Measurements from ENCODE around the gene ACBD6. TPM values are rescaled to one million over a fixed set of nuclear protein-coding genes. Genes with fewer than 3 reads are reported as not detected.

The ACBD6 gene
- total and polyA plus RNA-seq, 10 of the 15 experiments (the other 5 are each of a cell fraction or from before 2014, with no cell fraction given) = 15.0 to 67.3 (median 55.0) TPM

- H4K20me1 ChIP-seq (ENCODE audit: control insufficient read depth, insufficient read depth) = no peaks in the 10 kb centered on the region
- H3K4me3 ChIP-seq = no peak overlapping the region
- H3K4me1 ChIP-seq (ENCODE audit: control insufficient read depth, insufficient read depth, low read length) = peaks cover 3% of the 10 kb centered on the region; the same call in 1 of the 2 replicates
- intact Hi-C loops (cut with micrococcal nuclease; ENCODE audit: unreplicated experiment) = loop anchor here (5.0 kb wide), 1 partner anchor 342 kb away; no protein-coding TSS in a partner anchor
- WGBS (ENCODE audit: insufficient coverage, insufficient replicate concordance, low lambda C conversion rate, missing lambda C conversion rate) = 33% methylated on average over 4 of the region's 4 CpGs
- H2AFZ ChIP-seq (ENCODE audit: control insufficient read depth, low read depth, low read length) = no peak overlapping the region
- no peak overlapping the region for H3K27ac ChIP-seq (ENCODE audit: control insufficient read depth, insufficient read depth)
- no peak overlapping the region for H3K9ac ChIP-seq (ENCODE audit: control insufficient read depth, insufficient read depth, low read length)
- H3K4me2 ChIP-seq (ENCODE audit: control insufficient read depth, insufficient read depth) = no peak overlapping the region
- TF ChIP-seq, protein P1, sequence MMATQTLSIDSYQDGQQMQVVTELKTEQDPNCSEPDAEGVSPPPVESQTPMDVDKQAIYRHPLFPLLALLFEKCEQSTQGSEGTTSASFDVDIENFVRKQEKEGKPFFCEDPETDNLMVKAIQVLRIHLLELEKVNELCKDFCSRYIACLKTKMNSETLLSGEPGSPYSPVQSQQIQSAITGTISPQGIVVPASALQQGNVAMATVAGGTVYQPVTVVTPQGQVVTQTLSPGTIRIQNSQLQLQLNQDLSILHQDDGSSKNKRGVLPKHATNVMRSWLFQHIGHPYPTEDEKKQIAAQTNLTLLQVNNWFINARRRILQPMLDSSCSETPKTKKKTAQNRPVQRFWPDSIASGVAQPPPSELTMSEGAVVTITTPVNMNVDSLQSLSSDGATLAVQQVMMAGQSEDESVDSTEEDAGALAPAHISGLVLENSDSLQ (IDR thresholded peaks at IDR 0.05) = no peak
- TF ChIP-seq ZBTB40 (IDR thresholded peaks at IDR 0.05; ENCODE audit: borderline replicate concordance) (no peak), E2F4 (IDR thresholded peaks at IDR 0.05; ENCODE audit: low read depth, low read length) (no peak), SP1 (IDR thresholded peaks at IDR 0.05; ENCODE audit: low read depth, low read length) (no peak)
- POLR2A ChIA-PET = no interaction called here
- SMC1A ChIA-PET (ENCODE audit: uncharacterized antibody, unreplicated experiment) = interaction anchor here (1.4 to 10.3 kb wide), 2 partner anchors 9 to 344 kb away, joined by 3 to 139 read pairs; no protein-coding TSS in a partner anchor
- RAD21 ChIA-PET (ENCODE audit: unreplicated experiment) = interaction anchor here (0.6 to 0.8 kb wide), 2 partner anchors 19 to 344 kb away, joined by 3 read pairs; no protein-coding TSS in a partner anchor
- CTCF ChIA-PET = interaction anchor here (1.2 to 10.4 kb wide), 2 partner anchors 343 to 910 kb away, joined by 3 to 236 read pairs; no protein-coding TSS in a partner anchor
- FAIRE-seq (no peak), ATAC-seq (no peak), DNase-seq (ENCODE audit: low read depth, low spot score) (no peak)
- no peaks in the 10 kb centered on the region for H3K36me3 ChIP-seq (ENCODE audit: control insufficient read depth in 2 of 2, insufficient read depth in 2 of 2, low read length in 1 of 2)
- BruUV-seq (replicated peaks) = no TSS peak
- in situ Hi-C loops (cut with MboI) = no loop called here
- no peaks in the 10 kb centered on the region for H3K79me2 ChIP-seq (ENCODE audit: control insufficient read depth, insufficient read depth, low read length)
- H3K9me3 ChIP-seq (replicated peaks; ENCODE audit: control insufficient read depth, insufficient read depth, low read length) = no peaks in the 10 kb centered on the region
- H3K27me3 ChIP-seq (replicated peaks in 1 of 2; ENCODE audit: control insufficient read depth in 2 of 2, insufficient read depth in 2 of 2, low read length in 1 of 2) = no peaks in the 10 kb centered on the region
Measured at GRCh38 chr1:180519846-180520245, 17.5 kb upstream of the ACBD6 start.

Measured in GM12878 (cell line).